HG02970 (cell line): ENCODE results near the gene QRSL1.
"Not testable (repeated sequence)": the region's sequence is repeated elsewhere in the genome, so short reads cannot be mapped to it uniquely, and the experiment has no call there.

Experiments
- ATAC-seq: cut with Tn5 transposase; IDR thresholded peaks from one replicate; pipeline ENCODE4 v1.9.1; 2021; ENCODE audit warnings: mild to moderate bottlenecking, moderate library complexity, moderate number of reproducible peaks; ENCODE audit not compliant: unreplicated experiment, low FRiP score

QRSL1 gene

GRCh38 chr6:106670236-106670635 lies 40.9 kb downstream of the QRSL1 start:
- ATAC-seq: no peak

GRCh38 chr6:106671651-106672050 lies 42.3 kb downstream of the QRSL1 start:
- no peak for ATAC-seq

DNA sequence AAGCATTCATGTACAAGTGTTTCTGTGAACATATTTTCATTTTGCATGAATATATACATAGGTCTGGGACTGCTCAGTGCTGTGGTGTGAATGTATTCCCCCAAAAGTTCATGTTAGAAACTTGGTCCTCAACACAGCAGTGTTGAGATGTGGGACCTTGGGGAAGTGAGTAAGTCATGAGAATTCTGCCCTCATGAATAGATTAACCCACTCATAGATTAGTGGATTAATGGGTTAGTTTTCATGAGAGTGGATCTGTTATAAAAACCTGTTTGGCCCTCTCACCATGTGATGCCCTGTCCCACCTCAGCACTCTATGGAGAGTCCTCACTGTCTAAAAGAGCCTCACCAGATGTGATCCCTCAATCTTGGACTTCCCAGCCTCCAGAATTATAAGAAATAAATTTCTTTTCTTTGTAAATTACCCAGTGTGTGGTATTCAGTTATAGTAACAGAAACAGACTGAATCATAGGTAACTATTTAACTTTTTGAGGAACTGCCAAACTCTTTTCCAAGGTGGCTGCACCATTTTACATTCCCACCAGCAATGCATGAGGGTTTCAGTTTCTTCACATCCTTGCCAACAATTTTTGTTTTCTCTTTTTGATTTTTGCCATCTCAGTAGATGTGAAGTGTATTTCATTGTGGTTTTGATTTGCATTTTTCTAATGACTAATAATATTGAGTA lies 45.3 kb downstream of the QRSL1 start:
- ATAC-seq: no peak

DNA sequence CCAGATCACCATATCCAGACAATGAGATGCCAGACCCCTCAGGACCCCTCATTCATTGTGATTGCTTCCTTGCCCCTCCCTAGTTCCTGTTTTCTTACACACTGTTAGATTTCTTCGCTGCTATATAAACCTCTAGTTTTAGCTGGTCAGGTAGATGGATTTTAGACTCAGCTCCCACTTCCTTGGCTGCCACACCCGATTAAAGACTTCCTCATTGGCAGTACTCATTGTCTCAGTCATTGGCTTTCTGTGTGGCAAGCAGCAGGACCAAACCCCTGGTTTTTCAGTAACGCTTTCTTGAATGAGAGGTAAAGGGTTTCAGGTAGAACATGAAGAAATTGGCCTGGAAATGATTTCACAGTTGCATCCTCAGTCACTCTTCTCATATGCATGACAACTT lies 47.9 kb downstream of the QRSL1 start:
- no peak for ATAC-seq

- no peak for ATAC-seq
Measured at GRCh38 chr6:106684011-106684410, 54.6 kb downstream of the QRSL1 start.

DNA sequence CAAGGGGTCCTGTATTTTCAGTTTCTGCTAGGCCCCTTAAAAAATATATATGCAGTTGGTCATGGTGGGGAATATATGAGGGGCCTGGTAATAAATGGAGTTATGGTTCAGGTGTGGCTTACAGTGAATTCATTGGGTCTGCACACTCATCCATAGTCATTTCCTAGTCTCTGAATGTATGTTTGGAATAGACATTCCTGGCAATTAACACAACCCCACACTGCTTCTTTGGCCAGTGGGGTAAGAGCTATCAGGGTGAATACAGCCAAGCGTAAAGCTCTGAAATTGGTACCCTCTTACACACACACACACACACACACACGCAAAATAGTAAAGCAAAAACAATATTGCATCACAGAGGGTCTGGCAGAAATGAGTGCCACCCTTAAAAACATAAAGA lies 56.5 kb downstream of the QRSL1 start:
- ATAC-seq: no peak

DNA sequence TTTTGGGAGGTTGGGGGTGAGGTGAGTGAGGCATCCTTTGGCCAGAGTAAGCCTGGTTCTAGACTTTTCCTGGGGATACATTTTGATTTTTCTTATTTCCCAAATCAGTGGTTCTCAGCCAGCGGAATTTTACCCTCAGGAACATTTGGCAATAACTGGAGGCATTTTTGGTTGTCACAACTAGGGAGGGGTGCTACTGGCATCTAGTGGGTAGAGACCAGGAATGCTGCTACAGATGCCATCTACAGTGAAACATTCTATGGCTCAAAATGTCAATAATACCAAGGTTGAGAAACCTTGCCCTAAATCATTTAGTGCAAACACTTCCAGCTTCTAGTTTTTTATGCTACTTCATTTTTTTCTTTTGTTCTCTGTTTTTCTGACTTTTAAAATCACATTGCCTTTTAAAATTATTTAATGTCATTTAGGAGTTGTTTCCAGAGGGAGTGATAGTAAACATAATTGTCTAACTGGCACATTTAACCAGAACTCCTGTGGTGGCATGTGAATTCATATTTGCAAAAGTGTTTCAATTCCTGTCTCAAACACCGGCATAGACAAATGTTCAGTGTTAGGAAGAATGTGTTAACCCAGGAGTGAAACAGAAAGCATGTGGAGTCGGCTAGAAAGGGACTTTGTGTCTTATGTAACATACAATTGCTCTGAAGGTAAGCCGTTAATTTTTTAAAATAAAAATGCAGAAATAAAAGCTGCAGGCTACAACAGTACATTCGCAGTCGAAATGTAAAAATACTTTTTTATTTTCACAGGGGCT lies 59.0 kb downstream of the QRSL1 start:
- no peak for ATAC-seq

DNA sequence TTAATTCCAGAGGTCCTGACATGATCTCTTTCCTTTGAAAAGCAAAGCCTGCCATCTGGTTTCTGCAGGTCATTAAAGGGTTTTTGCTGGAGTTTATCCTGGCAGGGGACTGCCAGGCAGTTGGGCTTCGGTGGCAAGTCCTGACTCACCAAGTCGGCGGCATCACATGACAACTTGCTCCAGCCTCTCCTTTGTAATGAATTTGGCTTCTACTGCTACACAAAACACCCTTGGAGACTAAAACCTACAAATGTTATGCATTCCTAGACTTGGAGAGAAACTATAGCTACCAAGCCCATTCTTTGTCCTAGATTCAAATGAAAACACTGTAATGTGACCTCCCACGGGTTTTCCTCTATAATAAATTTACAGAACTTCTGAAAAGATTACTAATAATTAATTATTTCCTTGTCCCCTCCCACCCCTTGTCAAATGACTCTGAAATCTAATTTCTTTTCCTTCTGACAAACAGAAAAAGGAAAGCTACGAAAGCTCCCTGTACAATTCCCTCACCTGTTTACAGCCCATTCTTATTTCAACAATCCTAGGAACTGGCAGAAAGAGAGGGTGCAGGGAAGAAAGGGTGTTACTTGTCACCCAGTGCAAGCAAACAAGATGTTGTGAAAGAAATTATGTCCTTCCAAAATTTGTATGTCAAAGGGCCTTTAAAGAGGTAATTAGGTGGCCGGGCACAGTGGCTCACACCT lies 62.9 kb downstream of the QRSL1 start:
- no peak for ATAC-seq

GRCh38 chr6:106692819-106693208 lies 63.4 kb downstream of the QRSL1 start:
- no peak for ATAC-seq

DNA sequence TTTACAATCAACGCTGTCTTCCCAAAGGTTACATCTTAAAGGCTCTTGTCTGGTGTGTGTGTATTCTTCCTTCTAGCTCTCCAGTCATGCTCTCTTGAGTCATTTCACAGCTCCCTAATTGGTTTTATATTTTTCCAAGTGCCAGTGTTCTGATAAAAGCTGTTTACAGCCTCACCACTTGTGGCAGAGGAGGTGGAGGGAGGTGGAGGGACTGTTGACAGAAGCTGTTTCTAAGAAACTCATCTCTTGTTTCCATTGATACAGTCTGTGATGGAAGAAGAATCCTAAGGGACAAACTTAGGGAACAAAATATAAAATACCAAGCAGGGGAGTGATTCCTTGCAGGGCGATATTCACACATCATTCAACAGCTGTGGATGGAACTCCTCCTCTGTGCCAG lies 64.0 kb downstream of the QRSL1 start:
- ATAC-seq: no peak

DNA sequence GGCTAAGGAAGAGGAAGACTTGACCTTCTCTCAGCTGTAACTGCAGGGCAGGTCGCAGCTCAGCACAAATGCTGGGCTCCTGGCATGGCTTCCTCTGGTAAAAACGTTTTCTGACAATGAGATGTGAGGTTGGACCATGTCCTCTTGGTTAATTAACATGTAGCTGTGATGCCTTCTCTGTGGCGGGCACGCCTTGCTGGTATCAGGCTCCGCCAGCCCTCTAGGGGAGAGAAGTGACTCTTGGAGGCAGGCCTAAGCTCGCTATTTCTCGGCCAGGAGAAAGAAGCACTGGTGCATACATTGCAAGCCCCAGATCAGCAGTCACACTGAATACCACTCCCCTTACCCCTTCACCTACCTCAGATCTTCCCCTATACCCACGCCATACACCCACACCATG lies 65.0 kb downstream of the QRSL1 start:
- ATAC-seq: no peak

DNA sequence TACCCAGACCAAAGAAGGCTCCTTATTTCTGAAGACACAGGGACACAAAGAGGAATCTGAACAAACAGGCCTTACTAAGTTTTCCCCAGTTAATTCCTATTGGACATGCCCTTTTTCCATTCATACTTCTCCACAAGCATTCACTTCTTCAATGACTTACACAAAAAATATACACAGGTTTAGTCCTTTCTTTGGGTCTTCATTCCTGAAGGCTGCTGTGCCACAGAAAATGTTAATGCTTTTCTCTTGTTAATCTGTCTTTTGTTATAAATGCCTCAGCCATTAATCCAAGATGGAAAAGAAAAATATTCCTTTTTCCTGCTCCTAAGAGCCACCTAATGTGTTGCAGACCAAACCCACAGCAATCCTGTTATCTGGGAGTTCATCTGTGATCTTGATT lies 71.2 kb downstream of the QRSL1 start:
- no peak for ATAC-seq

DNA sequence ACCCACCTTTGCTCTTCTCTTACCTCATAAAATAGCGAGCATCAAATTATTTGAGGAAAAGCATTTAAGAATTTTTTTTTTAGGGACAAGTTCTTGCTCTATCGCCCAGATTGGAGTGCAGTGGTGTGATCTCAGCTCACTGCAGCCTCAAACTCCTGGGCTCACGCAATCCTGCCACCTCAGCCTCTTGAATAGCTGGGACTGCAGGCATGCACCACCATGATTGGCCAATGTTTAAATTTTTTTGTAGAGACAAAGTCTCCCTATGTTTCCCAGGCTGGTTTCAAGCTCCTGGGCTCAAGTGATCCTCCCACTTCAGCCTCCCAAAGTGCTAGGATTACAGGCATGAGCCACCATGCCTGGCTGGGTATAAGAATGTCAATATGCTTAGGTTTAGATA lies 71.8 kb downstream of the QRSL1 start:
- not testable (repeated sequence) for ATAC-seq

DNA sequence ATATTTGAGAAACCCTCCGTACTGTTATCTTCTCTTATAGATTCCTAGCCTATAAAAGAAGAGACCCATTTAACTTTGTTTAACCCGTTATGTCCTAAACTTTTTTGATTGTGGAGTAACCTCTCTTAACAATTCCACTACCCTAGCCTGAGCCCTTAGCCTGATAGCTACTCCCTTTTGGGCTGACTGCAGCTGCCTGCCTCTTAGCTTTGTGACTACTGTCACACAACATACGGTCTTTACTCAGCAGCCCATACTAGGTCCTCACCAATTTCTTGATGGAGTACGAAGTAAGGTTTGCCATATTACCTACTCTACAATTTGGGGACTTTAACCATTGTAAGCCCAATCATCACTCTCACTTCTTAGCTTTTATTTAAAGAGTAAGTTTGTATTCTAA lies 72.7 kb downstream of the QRSL1 start:
- peak; percentile 34 for ATAC-seq

GRCh38 chr6:106702451-106703110 lies 73.2 kb downstream of the QRSL1 start:
- peak; percentile 73 for ATAC-seq

- no peak for ATAC-seq
Measured at GRCh38 chr6:106704327-106704726, 74.9 kb downstream of the QRSL1 start.

DNA sequence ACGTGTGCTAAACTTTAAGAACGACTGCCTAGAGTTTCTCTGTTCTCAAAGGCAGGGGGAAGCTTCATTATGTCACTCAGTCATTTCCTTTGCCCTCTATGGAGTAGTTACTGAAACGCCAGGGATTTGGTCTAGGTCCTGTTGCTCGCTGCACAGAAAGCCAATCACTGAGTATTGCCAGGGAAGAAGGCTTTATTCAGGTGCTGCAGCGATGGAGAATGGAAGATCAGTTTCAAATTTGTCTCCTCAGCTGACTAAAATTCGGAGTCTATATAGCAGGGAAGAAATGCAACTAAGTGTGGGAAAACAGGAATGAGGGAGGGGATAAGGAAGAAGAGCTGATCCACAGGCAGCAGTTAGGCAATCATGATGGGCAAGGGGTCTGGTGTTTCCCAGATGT lies 75.8 kb downstream of the QRSL1 start:
- no peak for ATAC-seq

GRCh38 chr6:106710580-106710979 lies 81.2 kb downstream of the QRSL1 start:
- no peak for ATAC-seq

DNA sequence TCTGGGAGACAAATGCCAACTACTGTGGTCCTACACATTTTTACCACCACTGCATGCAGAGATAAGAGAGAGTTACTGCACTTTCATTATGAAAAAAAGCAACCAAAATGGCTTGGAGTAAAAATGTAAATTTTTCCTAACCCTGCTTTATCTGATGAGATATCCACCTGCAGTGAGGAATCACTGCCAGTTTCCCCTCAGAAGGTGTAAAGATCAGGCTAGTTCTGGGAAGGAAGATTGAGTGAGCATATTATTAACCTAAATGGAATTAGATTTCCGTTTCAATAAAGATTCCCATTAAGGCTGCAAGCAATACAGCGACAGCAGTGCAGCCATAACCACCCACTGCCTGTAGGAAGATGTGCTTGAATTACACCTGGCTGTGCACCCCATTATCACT lies 84.9 kb downstream of the QRSL1 start:
- ATAC-seq: no peak

GRCh38 chr6:106715922-106716321 lies 86.5 kb downstream of the QRSL1 start:
- ATAC-seq: no peak

GRCh38 chr6:106716966-106717365 lies 87.6 kb downstream of the QRSL1 start:
- no peak for ATAC-seq
